LoVo (cell line): ENCODE data around the gene TATDN3.
"Not testable (repeated sequence)": the region's sequence is repeated elsewhere in the genome, so short reads cannot be mapped to it uniquely, and the experiment has no call there.

Experiments
- DNase-seq: peaks from one replicate; pipeline ENCODE4 v3.0.0-alpha.2; 2016; ENCODE audit warnings: low spot score

TATDN3 gene

DNA sequence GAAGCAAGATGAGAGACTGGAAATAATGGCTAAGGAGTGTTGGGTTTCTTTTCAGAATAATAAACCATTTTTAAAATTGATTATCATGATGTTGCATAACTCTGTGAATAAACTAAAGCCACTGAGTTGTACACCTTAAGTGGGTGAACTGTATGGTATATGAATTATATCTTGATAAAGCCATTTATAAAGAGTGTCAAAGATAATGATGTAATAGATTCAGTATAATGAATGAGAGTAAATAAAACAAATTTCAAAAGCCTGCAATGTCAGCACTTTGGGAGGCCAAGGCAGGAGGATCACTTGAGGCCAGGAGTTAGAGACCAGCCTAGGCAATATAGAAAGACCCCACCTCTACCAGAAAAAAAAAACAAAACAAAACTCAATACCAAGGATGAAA, 16.5 kb upstream of the TATDN3 start:
- DNase-seq, result no peak

DNA sequence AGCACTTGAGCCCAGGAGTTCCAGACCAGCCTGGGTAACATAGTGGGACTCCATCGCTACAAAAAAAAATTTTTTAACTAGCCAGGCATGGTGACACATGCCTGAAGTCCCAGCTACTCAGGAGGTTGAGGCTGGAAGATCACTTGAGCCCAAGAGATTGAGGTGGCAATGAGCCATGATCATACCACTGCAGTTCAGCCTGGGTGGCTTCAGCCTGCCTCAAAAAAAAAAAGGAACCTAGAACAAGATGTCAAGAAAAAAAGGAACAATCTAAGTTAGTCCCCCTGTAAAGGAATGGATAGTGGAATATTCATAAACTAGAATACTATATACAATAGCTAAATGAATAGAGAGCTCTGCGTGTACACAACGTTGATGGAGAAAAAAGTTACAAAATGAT, 14.5 kb upstream of the TATDN3 start:
- DNase-seq, result no peak

DNA sequence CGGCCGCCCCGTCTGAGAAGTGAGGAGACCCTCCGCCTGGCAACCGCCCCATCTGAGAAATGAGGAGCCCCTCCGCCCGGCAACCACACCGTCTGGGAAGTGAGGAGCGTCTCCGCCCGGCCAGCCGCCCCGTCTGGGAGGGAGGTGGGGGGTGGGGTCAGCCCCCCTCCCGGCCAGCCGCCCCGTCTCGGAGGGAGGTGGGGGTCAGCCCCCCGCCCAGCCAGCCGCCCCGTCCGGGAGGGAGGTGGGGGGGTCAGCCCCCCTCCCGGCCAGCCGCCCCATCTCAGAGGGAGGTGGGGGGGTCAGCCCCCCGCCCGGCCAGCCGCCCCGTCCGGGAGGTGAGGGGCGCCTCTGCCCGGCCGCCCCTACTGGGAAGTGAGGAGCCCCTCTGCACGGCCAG, 12.6 kb upstream of the TATDN3 start:
- DNase-seq, result not testable (repeated sequence)

DNA sequence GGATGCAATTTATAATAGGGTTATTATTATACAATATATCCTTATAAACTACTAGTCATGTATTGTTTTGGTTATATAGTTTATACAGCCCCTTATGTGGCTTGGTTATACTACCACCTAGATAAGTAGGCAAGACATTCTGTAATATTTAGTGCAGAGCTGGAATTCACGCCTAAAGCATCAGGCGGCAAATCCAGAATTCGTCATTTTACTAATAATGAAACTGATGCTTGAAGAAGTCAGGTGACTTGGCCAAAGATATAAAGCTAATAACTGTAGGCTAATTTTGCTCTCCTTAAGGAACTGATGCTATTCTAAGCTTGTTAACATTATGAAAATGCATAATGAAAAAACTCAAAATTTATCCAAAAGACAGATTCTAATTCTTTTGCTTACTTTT, 10.9 kb upstream of the TATDN3 start:
- DNase-seq, result no peak

DNA sequence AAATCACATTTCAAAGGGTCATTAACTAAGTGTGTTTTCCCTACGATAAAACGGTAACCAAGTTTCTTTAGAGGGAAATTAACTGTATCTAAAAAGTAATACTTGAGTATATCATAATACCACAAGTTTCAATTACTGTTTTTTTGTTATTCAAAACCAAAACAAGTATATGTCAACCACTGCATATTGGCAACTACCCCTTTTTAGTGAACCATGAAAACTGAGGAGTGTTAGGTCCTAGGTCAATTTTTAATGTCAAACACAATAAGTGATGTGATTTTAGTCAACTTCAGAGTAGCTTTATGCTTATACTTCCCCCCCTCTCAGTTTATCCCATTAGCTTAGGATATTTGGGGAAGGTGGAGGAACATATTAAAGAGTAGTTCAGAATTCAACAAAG, 10.5 kb upstream of the TATDN3 start:
- no peak for DNase-seq

DNA sequence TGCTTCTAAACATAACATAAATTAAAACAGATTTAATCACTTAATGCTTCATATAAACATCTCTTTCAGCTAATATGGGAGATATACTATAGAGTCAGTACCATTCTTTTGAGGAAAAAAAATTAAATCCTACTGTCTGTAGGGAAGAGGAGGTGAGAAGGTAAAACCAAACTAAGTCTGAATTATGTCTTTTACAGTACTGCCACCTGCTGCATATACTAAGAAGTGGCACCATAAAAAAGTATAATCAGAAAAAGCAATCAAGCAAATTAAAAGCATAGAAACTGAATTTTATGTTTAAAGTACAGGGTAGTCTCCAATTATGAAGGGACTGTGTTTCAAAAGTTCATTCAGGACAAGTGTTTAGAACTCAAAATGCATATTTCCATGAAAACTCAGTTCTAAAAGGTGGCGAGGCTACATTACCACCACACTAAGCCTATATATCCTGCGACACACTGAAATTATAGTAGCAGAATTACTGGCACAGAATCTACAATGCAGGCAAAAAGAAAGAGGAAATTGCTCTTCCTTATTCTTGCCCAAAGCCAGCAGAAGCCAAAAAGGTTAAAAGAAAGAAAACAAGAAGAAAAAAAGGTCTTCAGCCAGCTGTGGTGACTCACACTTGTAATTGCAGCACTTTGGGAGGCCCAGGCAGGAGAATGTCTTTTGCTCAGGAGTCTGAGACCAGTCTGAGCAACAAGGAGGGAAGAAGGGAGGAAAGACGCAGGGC, 9.1 kb upstream of the TATDN3 start:
- DNase-seq, result peak; percentile 7

DNA sequence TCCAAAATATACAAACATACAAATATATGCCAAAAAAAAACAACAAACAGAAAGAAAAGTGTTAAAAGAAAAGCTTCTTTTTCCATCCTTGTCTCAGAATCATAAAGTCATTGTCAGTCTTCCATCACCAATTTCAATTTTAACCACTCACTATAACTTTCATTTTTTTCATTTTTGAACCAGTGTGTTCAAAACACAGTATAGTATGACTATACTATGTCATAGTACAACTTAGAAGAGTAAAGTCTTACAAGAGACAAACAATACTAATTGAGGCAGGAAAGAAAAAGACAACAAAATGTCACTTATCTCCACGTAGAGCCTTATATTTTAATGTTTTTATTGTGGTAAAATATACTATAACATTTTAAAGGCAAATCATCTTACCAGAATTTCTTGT, 7.7 kb upstream of the TATDN3 start:
- no peak for DNase-seq

DNA sequence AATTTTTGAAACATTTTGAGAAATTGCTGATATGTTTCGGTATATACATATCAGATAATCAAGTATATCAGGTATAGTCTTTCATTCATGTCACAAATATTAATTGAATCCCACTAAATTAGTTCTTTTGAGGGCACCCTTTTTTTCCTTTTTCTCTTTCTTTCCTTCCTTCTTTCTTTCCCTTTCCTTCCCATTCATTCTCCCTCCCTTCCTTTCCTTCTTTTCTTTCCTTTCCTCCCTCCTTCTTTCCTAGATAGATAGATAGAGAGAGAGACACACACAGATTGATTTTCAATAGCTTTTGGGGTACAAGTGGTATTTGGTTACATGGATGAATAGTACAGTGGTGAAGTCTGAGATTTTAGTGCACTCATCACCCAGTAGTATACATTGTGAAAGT, 5.8 kb upstream of the TATDN3 start:
- no peak for DNase-seq

DNA sequence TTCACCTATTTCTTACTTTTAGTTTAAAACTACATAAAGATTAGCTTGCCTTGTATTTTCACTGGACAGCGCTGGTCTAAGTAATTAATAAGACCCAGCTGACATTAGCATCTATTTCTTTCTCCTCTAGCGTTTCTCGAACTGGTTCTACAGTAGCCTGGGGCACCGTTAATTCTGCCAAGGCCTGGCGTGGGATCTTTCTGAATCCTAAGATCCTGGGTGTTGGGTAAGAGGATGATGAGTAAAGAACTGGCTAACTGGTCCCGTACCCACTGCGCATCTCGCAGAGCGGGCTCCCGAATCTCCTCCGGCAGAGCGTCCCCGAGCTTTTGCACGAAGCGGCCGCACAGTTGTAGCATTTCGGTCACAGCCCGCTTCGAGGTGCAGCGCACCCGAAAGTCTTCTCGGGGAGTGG, 426 bp upstream of the TATDN3 start:
- no peak for DNase-seq

DNA sequence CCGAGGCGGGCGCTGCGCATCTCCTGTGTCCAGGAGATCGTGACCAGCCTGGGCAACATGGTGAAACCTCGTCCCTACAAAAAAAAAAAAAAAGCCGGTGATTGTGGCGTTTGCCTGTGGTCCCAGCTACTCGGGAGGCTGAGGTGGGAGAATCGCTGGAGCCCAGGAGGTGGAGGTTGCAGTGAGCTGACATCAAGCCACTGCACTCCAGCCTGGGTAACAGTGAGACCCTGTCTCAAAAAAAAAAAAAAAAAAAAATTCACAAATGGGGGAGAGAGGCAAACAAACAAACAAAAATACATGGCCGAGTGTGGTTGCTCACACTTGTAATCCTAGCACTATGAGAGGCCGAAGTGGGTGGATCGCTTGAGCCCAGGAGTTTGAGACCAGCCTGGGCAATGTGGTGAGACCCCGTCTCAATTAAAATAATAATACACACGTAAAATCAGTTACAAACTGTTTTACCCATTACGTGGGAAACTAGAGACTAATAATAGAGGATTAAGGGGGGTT, 758 bp downstream of the TATDN3 start:
- DNase-seq, result no peak

DNA sequence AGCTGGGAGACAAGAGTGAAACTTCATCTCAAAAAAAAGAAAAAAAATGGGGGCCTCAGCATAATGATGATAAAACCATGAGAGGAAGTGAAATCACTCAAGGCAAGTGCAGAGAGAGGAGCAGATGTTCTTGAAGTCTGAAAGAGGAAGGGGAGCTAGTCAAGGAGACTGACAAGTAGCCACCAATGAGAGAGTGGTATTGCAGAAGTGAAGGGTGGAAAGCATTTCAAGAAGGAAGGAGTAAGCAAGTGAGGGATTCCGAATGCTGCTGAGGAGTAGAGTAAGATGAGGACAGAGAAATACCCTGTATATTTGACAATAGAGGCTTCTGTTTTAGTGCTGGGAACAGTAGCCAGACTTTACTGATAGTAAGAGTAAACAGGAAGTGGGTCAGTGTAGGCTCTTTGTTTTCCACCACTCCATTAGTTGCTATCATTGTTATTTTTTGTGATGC, 2.9 kb downstream of the TATDN3 start:
- DNase-seq, result no peak

DNA sequence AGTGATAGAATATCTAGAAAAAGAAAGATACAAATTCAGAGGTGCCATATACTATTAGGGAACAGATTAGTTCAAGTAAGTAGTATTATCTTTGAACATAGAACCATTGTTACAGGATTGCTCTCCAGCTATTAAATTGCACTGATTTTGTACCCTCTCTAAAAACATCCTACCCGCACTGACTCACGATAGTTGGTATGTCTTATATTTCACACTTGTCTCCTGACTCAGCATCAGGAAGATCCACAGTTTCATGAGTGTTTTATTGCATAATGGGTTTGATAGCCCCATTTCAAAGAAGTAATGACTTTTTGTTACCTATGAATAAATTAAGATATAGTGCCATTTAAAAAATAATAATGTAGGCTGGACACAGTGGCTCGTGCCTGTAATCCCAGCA, 6.0 kb downstream of the TATDN3 start:
- DNase-seq, result no peak

DNA sequence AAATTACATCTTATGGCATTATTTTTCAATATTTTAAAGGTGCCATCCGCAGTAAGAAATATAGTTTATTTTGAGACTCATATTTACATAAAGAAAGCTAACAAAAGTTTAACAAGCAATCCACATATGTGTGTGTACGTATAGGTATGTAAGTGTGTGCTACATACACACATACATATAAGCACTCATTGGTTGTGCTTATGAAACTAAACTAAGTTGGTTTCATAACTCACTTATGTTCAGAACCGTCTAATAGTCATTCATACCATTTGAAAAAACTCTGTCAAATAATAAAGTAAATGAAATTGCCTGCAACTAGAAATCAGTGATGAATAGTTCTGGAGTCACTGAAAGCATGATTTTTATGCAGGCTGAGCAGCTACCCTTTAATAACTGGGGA, 14.1 kb downstream of the TATDN3 start:
- DNase-seq, result no peak

DNA sequence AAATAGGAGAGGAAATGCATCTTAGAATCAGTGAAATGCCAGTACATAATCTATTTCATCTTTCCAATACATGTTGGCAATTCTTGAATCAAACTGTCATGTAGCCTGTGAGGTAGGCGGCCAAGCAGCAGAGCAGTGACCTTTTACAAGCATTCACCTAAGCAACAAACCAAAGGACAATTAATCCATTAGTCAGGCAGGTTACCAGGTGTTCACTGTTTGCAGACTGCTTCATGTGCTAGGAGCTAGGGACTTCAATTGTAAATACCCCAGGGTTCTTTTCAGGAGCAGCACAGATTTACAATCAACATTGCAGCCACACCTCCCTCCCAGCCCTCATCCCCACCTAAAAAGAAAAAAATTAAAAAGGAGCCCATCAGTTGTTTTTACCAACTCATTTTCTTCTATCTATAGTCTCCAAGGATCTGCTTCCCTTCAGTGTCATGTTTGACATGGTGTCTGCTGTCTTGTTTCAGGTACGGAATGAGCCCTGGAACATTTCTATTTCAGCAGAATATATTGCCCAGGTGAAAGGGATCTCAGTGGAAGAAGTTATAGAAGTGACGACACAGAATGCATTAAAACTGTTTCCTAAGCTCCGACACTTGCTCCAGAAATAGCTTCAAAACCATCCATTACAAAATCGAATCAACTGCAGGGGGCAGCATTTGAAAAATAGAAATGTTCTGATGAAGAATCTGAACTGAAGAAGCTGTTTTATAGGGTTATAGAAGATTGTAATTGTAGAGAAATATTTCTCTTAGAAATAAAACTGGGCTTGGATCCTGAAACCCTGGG, 23.0 kb downstream of the TATDN3 start:
- DNase-seq, result no peak

DNA sequence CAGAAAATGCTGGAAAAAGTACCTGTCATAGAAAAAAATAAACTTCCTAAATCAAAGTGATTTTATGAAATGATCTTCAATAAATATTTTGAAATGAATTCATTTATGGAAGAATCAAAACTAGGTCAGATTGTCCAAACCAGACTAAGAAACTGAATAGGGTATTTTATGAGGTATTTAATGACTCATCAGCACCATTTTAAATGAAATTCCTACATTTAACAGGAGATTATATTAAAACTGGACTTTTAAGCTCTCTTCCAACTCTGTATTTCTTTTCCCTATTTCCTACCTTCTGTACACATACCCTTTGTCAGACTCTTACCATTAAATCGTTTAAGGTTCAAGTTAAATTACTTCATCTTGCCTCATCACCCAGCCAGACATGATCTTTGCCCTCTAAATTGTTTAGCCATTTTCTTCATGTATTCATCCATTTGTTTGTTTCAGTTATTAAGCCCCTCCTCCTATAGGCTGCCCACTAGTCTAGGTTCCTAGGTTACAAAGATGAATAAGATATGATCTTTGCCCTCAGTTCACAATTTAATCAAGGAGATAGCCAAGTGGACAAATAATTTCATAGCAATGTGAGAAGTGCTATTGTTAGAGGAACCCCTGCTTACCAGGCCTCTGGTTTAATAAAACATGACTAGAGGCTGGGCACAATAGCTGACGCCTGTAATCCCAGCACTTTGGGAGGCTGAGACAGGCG, 25.0 kb downstream of the TATDN3 start:
- peak; percentile 30 for DNase-seq

DNA sequence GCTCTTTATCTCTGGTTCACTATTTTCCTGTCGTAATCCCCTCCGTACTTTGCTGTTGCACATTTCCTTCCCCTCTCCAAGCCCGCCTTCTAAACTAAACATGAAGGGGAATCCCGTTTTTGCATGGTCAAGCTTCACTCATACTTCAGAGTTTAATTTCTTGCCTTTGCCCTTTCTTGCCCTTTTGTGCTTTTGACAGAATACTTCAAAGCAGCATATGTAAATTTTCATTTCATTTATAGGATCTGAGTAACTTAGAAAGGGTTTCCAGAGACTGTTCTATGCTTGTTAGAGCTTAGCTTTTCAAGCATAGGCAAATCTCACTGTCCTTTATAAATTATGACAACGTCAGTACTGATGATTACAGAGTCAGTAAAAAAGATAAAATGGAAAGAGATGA, 28.0 kb downstream of the TATDN3 start:
- DNase-seq, result no peak

DNA sequence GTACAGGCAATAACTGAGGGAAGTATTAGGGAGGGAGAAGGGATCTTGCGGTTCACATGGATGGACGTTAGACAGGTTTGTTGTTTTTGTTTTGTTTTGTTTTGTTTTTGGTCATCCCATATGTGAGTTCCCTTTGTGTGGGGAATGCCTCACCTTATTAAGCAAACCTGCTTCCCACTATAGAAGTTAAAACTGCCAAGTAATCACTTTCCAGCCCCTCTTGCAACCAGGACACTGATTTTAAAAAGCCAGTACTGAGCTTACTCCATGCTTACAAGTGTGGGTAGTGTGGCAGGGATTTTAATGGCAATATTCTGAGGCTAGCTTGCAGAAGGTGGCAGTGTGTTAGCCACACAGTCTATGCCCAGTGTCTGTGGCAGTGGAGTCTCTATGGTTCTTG, 29.3 kb downstream of the TATDN3 start:
- DNase-seq, result no peak

DNA sequence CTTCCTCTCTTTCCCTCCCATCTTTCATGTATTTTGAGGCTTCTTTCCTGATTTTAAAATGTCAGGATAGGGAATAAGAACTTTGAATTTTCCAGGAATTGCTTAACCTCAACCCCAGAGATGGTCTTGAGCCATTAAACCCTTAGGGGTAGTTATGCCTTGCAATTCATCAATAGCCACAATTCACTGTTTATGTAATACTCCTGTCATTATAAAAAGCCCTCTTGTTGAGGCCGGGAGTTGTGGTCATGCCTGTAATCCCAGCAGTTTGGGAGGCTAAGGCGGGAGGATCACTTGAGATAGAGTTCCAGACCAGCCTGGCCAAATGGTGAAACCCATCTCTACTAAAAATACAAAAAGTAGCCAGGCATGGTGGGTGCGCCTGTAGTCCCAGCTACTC, 31.3 kb downstream of the TATDN3 start:
- DNase-seq, result no peak

DNA sequence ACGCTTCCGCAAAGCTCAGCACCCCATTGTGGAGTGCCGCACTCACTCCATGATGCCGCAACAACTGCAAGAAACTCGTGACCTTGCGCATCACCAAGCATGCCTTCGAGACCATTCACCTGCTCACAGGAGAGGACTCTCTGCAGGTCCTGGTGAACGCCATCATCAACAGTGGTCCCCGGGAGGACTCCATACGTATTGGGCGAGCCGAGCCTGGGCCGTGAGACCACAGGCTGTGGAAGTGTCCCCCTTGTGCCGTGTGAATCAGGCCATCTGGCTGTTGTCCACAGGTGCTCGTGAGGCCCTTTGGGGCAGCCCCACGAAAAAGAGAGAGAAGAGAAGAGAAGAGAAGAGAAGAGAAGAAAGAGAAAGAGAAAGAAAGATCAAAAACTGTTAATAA, 32.5 kb downstream of the TATDN3 start:
- DNase-seq, result no peak

DNA sequence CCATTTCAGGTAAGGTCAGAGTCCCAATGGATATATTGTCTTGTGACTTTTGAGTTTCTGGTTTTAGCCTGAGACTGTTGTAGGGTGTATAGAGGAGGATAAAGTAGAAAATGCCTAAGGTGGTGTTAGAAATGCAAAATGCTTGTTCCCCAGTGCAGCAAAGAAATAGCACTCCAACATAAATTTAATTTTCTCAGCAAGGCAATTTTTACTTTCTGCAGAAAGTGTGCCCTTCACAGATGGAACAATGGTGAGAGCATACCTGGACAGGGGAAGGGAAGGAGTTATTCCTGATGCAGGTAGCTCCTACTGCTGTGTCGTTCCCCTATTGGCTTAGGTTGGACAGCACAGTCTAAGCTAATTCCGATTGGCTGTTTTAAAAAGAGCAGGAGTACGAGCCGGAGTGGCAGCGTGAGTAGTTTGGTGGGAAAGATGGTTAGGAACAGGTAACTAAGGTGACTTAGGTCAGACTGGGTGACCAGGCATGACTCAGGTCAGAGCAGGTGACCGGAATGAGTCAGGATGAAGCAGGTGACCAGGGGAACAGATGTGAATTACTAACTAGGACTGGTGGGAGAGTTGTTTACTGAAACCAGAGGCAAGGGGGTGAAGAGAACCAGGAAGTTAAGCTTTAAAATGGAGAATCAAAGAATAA, 34.2 kb downstream of the TATDN3 start:
- DNase-seq, result no peak

DNA sequence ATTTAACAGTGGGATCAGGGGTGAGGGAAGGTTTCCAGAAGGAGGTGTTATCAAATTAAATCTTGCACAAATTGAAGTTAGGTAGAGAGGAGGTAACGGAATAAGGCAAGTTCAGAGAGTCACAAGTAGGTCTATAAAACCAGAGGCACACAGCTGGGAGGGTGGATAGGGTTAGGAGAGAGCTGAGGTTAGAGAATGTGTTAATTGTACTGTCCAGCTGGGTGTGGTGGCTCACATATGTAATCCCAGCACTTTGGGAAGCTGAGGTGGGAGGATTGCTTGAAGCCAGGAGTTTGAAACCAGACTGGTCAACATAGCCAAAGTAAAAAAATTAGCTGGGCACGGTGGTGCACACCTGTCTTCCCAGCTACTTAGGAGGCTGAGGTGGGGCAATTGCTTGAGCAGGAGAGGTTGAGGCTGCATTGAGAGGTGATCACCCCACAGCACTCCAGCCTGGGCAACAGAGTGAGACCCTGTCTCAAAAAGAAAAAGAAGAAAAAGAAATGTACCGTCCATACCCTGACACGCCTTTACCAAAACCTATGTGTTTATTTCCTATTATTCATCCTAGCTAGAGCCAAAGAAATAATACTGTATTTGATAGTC, 35.6 kb downstream of the TATDN3 start:
- DNase-seq, result no peak

DNA sequence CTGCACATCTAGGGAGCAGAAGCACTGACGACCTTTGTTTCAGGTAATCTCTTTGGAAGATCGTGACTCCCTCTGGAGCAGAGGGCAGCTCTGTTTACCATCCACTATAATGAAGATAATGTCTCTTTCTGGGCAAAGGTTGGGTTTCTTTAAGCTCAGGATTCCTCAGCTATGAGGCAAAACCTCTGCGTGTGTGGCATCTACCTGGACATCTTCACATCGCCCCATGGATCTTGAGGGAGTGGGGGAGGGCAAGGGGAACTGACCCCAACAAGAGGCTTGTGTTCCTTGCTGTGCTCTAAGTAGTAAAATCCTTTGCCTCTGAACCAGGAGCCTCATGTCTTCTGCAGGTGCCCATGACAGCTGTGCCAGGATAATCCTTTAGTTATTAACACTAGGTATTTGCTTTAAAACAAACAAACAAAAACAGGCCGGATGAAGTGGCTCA, 36.2 kb downstream of the TATDN3 start:
- peak; percentile 36 for DNase-seq
